GM12878 (cell line): ENCODE measurements around the gene GTPBP1. TPM values are rescaled to one million over a fixed set of nuclear protein-coding genes. Genes with fewer than 3 reads are reported as not detected.

Source experiments
- ATAC-seq: fragments of 200-7000 bp; cut with Tn5 transposase; 3 replicates; pipeline ENCODE4 v1.9.1; 2020; ENCODE audit warnings: mild to moderate bottlenecking, moderate library complexity
- BruUV-seq: library from RNA; stranded (reverse); fragments of 400-500 nt; replicated peaks from 2 replicates; lab custom pipeline; 2021; lab: Mats Ljungman, UMichigan
- CTCF ChIA-PET: fragments of 300-600 bp; sonication (Branson Sonifier 250); formaldehyde crosslinking; extraction: SDS; loops from one replicate; lab custom pipeline; 2021; ENCODE audit warnings: inconsistent platforms; lab: Yijun Ruan, JAX
- POLR2A ChIA-PET: fragments of 350-600 bp; formaldehyde crosslinking; extraction: SDS; loops from one replicate; lab custom pipeline; 2021; ENCODE audit warnings: inconsistent platforms; lab: Charles Lee
- RAD21 ChIA-PET: fragments of 300-600 bp; sonication (Branson Sonifier 250); formaldehyde crosslinking; loops from one replicate; lab custom pipeline; 2023; ENCODE audit warnings: antibody characterized with exemption; ENCODE audit not compliant: unreplicated experiment; lab: Charles Lee
- SMC1A ChIA-PET: fragments of 300-600 bp; sonication (Branson Sonifier 250); formaldehyde crosslinking; loops from one replicate; lab custom pipeline; 2023; ENCODE audit not compliant: unreplicated experiment, uncharacterized antibody; lab: Charles Lee
- DNase-seq: peaks from one replicate; pipeline ENCODE4 v3.0.0-alpha.2; 2011; ENCODE audit warnings: low read depth, low spot score
- FAIRE-seq: peaks from 3 replicates; lab custom pipeline; 2011; peaks lifted over from hg19 to GRCh38; lab: Jason Lieb, UNC
- H2AFZ ChIP-seq: 2 replicates; pipeline ENCODE4 v1.6.0; 2011; ENCODE audit warnings: low read depth, low read length, control low read depth; ENCODE audit not compliant: control insufficient read depth
- H3K27ac ChIP-seq: 2 replicates; pipeline ENCODE4 v1.5.1; 2011; ENCODE audit warnings: control low read depth; ENCODE audit not compliant: control insufficient read depth, insufficient read depth
- H3K27me3 ChIP-seq, 2 experiments: replicated peaks in 1 of 2; 2 replicates each; pipeline versions ENCODE4 v1.6.0 to v1.6.1; 2011; ENCODE audit warnings: low read length in 1 of 2; ENCODE audit not compliant: control insufficient read depth in 2 of 2, insufficient read depth in 2 of 2
- H3K36me3 ChIP-seq, 2 experiments: 2 replicates each; pipeline ENCODE4 v1.5.1; 2011; ENCODE audit warnings: low read length in 1 of 2; ENCODE audit not compliant: control insufficient read depth in 2 of 2, insufficient read depth in 2 of 2
- H3K4me1 ChIP-seq: 2 replicates; pipeline ENCODE4 v1.6.1; 2011; ENCODE audit warnings: mild to moderate bottlenecking, low read length, moderate library complexity, mixed read lengths; ENCODE audit not compliant: control insufficient read depth, insufficient read depth
- H3K4me2 ChIP-seq: 2 replicates; pipeline ENCODE4 v1.6.0; 2011; ENCODE audit warnings: control low read depth; ENCODE audit not compliant: control insufficient read depth, insufficient read depth
- H3K4me3 ChIP-seq: fragments of 200-600 bp; sonication (generic); 2 replicates; pipeline ENCODE4 v1.5.1; 2016
- H3K79me2 ChIP-seq: 2 replicates; pipeline ENCODE4 v1.6.0; 2011; ENCODE audit warnings: low read length; ENCODE audit not compliant: control insufficient read depth, insufficient read depth
- H3K9ac ChIP-seq: 2 replicates; pipeline ENCODE4 v1.8.0; 2011; ENCODE audit warnings: low read length, control low read depth, mixed read lengths; ENCODE audit not compliant: control insufficient read depth, insufficient read depth
- H3K9me3 ChIP-seq: replicated peaks from 3 replicates; pipeline ENCODE4 v1.5.1; 2011; ENCODE audit warnings: mild to moderate bottlenecking, low read length; ENCODE audit not compliant: control insufficient read depth, insufficient read depth
- H4K20me1 ChIP-seq: 2 replicates; pipeline ENCODE4 v1.6.0; 2011; ENCODE audit not compliant: control insufficient read depth, insufficient read depth
- BHLHE40 ChIP-seq, 2 experiments: fragments of 450-650 bp in 1 of 2; IDR thresholded peaks; 2 replicates each; pipeline ENCODE4 v1.6.1; 2011 to 2017; ENCODE audit warnings: low read depth in 2 of 2, borderline replicate concordance in 1 of 2, improper control_type of control experiment in 1 of 2, low read length in 1 of 2, mild to moderate bottlenecking in 1 of 2
- CBFB ChIP-seq: IDR thresholded peaks from 2 replicates; pipeline ENCODE4 v1.6.1; 2016; ENCODE audit warnings: antibody characterized with exemption, low read depth
- GABPA ChIP-seq: IDR thresholded peaks from 2 replicates; pipeline ENCODE4 v1.6.1; 2014; ENCODE audit warnings: antibody characterized with exemption, low read depth, mild to moderate bottlenecking, inconsistent platforms
- MEF2A ChIP-seq: IDR thresholded peaks from 2 replicates; pipeline ENCODE4 v1.6.1; 2011; ENCODE audit warnings: low read depth, mild to moderate bottlenecking, low read length, moderate library complexity; ENCODE audit not compliant: insufficient read depth
- NRF1 ChIP-seq: conservative IDR thresholded peaks from 2 replicates; pipeline ENCODE4 v1.6.1; 2011; ENCODE audit warnings: mild to moderate bottlenecking, low read depth, low read length, improper control_type of control experiment
- POLR2AphosphoS2 ChIP-seq: IDR thresholded peaks from 2 replicates; pipeline ENCODE4 v1.6.1; 2011; ENCODE audit warnings: low read depth, mild to moderate bottlenecking, low read length, improper control_type of control experiment, moderate library complexity
- RCOR1 ChIP-seq: conservative IDR thresholded peaks from 2 replicates; pipeline ENCODE4 v1.6.1; 2012; ENCODE audit warnings: low read depth, low read length, improper control_type of control experiment
- SIN3A ChIP-seq: IDR thresholded peaks from 2 replicates; pipeline ENCODE4 v1.6.1; 2012; ENCODE audit warnings: low read depth, low read length, improper control_type of control experiment
- SRF ChIP-seq, 2 experiments: IDR thresholded peaks; 2 replicates each; pipeline ENCODE4 v1.6.1; 2011; ENCODE audit warnings: low read depth in 2 of 2, low read length in 2 of 2, mild to moderate bottlenecking in 1 of 2, moderate library complexity in 1 of 2
- SUZ12 ChIP-seq: fragments of 200-600 bp; sonication (generic); IDR thresholded peaks from one replicate; pipeline ENCODE4 v1.6.1; 2018; ENCODE audit warnings: antibody characterized with exemption, mild to moderate bottlenecking; ENCODE audit not compliant: unreplicated experiment
- TAF1 ChIP-seq: IDR thresholded peaks from 2 replicates; pipeline ENCODE4 v1.6.1; 2011; ENCODE audit warnings: mild to moderate bottlenecking, low read depth, low read length, borderline replicate concordance
- WGBS: methylation state at CpG from one replicate; pipeline ENCODE4 v1.1.6; 2016; ENCODE audit warnings: low lambda C conversion rate; ENCODE audit not compliant: insufficient replicate concordance, insufficient coverage; ENCODE audit errors: missing lambda C conversion rate; 5-methylcytosine and 5-hydroxymethylcytosine counted together
- in situ Hi-C: fragments of 300-500 bp; cut with MboI; formaldehyde crosslinking; loops from 9 replicates; pipeline ENCODE4 v1.14.3; 2018; ENCODE audit warnings: mixed read lengths
- intact Hi-C: fragments of 100-400 bp; cut with micrococcal nuclease; formaldehyde crosslinking; loops from one replicate; pipeline ENCODE4 v1.14.2; 2022; ENCODE audit not compliant: unreplicated experiment
- polyA plus RNA-seq, 11 experiments: library from polyadenylated mRNA; depleted of rRNA in 4 of 11; unstranded in 6 of 11; stranded (reverse) in 5 of 11; fragments of >200 nt; fragmentation: Nextera tagmentation in 4 of 11; fragmentation: Illumina TruSeq in 1 of 11; extraction: Ambion mirVana in 4 of 11; extraction: Trizol in 1 of 11; gene quantifications; 1 replicate in 1 of 11; 2 replicates in 10 of 11; pipeline versions ENCODE4 v1.2.1 to v1.2.3, GENCODE V29; 2011 to 2016; ENCODE audit warnings: inconsistent platforms in 2 of 11, missing spikeins in 2 of 11, low read depth in 1 of 11
- total RNA-seq, 4 experiments: library from RNA; depleted of rRNA in 3 of 4; stranded (reverse); fragments of >200 nt in 3 of 4; fragmentation: Illumina TruSeq in 1 of 4; extraction: Trizol in 1 of 4; gene quantifications; 2 replicates each; pipeline versions ENCODE4 v1.2.1 to v1.2.3, GENCODE V29; 2013 to 2021
- TF ChIP-seq, protein P1 (sequence below): IDR thresholded peaks from 2 replicates; pipeline ENCODE4 v1.6.1; 2012; ENCODE audit warnings: low read length, inconsistent platforms
- TF ChIP-seq, protein P2 (sequence below): fragments of 450-650 bp; IDR thresholded peaks from 2 replicates; pipeline ENCODE4 v1.6.1; 2018; ENCODE audit warnings: borderline replicate concordance, mild to moderate bottlenecking; ENCODE audit not compliant: partially characterized antibody
- TF ChIP-seq, protein P3 (sequence below): IDR thresholded peaks from 2 replicates; pipeline ENCODE4 v1.6.1; 2011; ENCODE audit warnings: low read depth, mild to moderate bottlenecking, low read length, moderate library complexity, borderline replicate concordance; ENCODE audit errors: extremely low read depth
- TF ChIP-seq, protein P4 (sequence below): fragments of 450-650 bp; IDR thresholded peaks from 2 replicates; pipeline ENCODE4 v1.6.1; 2017; ENCODE audit warnings: mild to moderate bottlenecking, moderate library complexity

The GTPBP1 gene
- total and polyA plus RNA-seq, 10 of the 15 experiments (the other 5 are each of a cell fraction or from before 2014, with no cell fraction given), result 0.89 to 63.1 (median 34.2) TPM

DNA sequence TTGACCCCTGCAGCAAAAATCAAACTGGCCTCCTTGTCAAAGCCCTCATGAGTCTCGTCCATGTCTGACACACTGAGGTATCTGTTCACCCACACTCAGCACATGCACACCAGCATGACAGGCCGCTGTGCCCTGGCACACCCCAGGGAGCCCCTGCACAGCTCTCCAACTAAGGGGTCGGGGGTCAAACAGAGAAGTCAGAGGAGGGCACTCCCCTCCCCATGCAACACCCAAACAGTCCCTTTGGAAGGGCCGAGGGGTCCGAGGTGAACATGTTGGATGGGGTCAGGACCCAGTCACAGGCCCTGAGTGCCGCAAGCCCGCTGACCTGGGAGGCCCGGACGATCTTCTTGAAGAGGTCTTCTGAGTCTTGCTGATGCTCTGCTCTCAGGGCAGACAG, 35.4 kb downstream of the GTPBP1 start (continued):
- TF ChIP-seq SIN3A (no peak), NRF1 (no peak), MEF2A (no peak), SRF (IDR thresholded peaks at IDR 0.05; ENCODE audit: low read depth in 2 of 2, low read length in 2 of 2) (no peak), RCOR1 (no peak), BHLHE40 (IDR thresholded peaks at IDR 0.05; ENCODE audit: borderline replicate concordance in 1 of 2, low read depth in 2 of 2, low read length in 1 of 2) (no peak)
- TF ChIP-seq, protein P1, sequence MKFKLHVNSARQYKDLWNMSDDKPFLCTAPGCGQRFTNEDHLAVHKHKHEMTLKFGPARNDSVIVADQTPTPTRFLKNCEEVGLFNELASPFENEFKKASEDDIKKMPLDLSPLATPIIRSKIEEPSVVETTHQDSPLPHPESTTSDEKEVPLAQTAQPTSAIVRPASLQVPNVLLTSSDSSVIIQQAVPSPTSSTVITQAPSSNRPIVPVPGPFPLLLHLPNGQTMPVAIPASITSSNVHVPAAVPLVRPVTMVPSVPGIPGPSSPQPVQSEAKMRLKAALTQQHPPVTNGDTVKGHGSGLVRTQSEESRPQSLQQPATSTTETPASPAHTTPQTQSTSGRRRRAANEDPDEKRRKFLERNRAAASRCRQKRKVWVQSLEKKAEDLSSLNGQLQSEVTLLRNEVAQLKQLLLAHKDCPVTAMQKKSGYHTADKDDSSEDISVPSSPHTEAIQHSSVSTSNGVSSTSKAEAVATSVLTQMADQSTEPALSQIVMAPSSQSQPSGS, result no peak
- TF ChIP-seq, all 136 proteins: peak for 0

DNA sequence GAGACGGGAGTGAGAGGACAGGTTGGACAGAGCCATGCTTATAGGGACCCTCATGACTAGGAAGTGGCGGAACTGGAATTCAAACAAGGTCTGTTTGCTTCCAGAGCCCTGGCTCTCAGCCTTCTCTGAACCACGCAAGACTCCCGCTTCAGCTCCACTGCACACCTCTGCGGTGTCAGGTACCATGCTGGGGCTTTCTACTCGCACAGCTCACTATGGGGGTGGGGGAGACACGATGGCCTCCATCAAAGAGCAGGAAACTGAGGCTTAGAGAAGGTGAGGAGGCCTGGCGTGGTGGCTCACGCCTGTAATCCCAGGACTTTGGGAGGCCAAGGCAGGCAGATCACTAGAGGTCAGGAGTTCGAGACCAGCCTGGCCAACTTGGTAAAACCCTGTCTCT, 35.8 kb downstream of the GTPBP1 start:
- no peaks in the 10 kb centered on the region for H3K4me1 ChIP-seq
- no peak for DNase-seq
- no peaks in the 10 kb centered on the region for H3K79me2 ChIP-seq
- H3K27ac ChIP-seq, result no peak overlapping the region
- H3K27me3 ChIP-seq, result no peaks in the 10 kb centered on the region
- H3K36me3 ChIP-seq, result peaks cover 36 to 66% of the 10 kb centered on the region in 2 experiments
- in situ Hi-C loops, result no loop called here
- no peak overlapping the region for H3K9ac ChIP-seq
- FAIRE-seq, result no peak
- no peak for ATAC-seq
- no peak overlapping the region for H3K4me3 ChIP-seq
- ChIA-PET POLR2A (no interaction called here), SMC1A (no interaction called here), CTCF (no interaction called here), RAD21 (no interaction called here)
- TF ChIP-seq, protein P2, sequence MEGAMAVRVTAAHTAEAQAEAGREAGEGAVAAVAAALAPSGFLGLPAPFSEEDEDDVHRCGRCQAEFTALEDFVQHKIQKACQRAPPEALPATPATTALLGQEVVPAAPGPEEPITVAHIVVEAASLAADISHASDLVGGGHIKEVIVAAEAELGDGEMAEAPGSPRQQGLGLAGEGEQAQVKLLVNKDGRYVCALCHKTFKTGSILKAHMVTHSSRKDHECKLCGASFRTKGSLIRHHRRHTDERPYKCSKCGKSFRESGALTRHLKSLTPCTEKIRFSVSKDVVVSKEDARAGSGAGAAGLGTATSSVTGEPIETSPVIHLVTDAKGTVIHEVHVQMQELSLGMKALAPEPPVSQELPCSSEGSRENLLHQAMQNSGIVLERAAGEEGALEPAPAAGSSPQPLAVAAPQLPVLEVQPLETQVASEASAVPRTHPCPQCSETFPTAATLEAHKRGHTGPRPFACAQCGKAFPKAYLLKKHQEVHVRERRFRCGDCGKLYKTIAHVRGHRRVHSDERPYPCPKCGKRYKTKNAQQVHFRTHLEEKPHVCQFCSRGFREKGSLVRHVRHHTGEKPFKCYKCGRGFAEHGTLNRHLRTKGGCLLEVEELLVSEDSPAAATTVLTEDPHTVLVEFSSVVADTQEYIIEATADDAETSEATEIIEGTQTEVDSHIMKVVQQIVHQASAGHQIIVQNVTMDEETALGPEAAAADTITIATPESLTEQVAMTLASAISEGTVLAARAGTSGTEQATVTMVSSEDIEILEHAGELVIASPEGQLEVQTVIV, result no peak
- TF ChIP-seq SUZ12 (no peak), GABPA (no peak), CBFB (no peak), TAF1 (no peak), POLR2AphosphoS2 (no peak)
- TF ChIP-seq, protein P3, sequence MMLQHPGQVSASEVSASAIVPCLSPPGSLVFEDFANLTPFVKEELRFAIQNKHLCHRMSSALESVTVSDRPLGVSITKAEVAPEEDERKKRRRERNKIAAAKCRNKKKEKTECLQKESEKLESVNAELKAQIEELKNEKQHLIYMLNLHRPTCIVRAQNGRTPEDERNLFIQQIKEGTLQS, result no peak
- TF ChIP-seq, protein P4, sequence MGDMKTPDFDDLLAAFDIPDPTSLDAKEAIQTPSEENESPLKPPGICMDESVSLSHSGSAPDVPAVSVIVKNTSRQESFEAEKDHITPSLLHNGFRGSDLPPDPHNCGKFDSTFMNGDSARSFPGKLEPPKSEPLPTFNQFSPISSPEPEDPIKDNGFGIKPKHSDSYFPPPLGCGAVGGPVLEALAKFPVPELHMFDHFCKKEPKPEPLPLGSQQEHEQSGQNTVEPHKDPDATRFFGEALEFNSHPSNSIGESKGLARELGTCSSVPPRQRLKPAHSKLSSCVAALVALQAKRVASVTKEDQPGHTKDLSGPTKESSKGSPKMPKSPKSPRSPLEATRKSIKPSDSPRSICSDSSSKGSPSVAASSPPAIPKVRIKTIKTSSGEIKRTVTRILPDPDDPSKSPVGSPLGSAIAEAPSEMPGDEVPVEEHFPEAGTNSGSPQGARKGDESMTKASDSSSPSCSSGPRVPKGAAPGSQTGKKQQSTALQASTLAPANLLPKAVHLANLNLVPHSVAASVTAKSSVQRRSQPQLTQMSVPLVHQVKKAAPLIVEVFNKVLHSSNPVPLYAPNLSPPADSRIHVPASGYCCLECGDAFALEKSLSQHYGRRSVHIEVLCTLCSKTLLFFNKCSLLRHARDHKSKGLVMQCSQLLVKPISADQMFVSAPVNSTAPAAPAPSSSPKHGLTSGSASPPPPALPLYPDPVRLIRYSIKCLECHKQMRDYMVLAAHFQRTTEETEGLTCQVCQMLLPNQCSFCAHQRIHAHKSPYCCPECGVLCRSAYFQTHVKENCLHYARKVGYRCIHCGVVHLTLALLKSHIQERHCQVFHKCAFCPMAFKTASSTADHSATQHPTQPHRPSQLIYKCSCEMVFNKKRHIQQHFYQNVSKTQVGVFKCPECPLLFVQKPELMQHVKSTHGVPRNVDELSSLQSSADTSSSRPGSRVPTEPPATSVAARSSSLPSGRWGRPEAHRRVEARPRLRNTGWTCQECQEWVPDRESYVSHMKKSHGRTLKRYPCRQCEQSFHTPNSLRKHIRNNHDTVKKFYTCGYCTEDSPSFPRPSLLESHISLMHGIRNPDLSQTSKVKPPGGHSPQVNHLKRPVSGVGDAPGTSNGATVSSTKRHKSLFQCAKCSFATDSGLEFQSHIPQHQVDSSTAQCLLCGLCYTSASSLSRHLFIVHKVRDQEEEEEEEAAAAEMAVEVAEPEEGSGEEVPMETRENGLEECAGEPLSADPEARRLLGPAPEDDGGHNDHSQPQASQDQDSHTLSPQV, result no peak
- no peak overlapping the region for H2AFZ ChIP-seq
- H3K9me3 ChIP-seq, result no peaks in the 10 kb centered on the region
- no peaks in the 10 kb centered on the region for H4K20me1 ChIP-seq
- intact Hi-C loops, result no loop called here
- H3K4me2 ChIP-seq, result no peak overlapping the region
- no TSS peak for BruUV-seq
- WGBS, result 81% methylated on average over 10 of the region's 10 CpGs
